HG02610 (cell line): ENCODE measurements around the gene ADCY10.

ENCODE experiments used
- ATAC-seq: cut with Tn5 transposase; IDR thresholded peaks from one replicate; pipeline ENCODE4 v1.9.1; 2021; ENCODE audit warnings: mild to moderate bottlenecking, moderate library complexity; ENCODE audit not compliant: unreplicated experiment

The ADCY10 gene

GRCh38 chr1:167928457-167928852 lies 14.5 kb upstream of the ADCY10 start:
- no peak for ATAC-seq

GRCh38 chr1:167927046-167927754 lies 13.3 kb upstream of the ADCY10 start:
- ATAC-seq = no peak

- no peak for ATAC-seq
Observed at GRCh38 chr1:167926486-167926997, 12.6 kb upstream of the ADCY10 start.

GRCh38 chr1:167924543-167925231 lies 10.8 kb upstream of the ADCY10 start:
- ATAC-seq = no peak

- no peak for ATAC-seq
Observed at GRCh38 chr1:167924102-167924501, 10.2 kb upstream of the ADCY10 start.

- no peak for ATAC-seq
Observed at GRCh38 chr1:167923324-167924056, 9.6 kb upstream of the ADCY10 start.

- ATAC-seq = no peak
Observed at GRCh38 chr1:167922611-167923074, 8.7 kb upstream of the ADCY10 start.

- ATAC-seq = no peak
Observed at GRCh38 chr1:167922023-167922422, 8.1 kb upstream of the ADCY10 start.

GRCh38 chr1:167916766-167917511 lies 3.0 kb upstream of the ADCY10 start:
- ATAC-seq = no peak

GRCh38 chr1:167915569-167915968 lies 1.6 kb upstream of the ADCY10 start:
- no peak for ATAC-seq

GRCh38 chr1:167912294-167912693 lies 1.6 kb downstream of the ADCY10 start:
- no peak for ATAC-seq

GRCh38 chr1:167911413-167911812 lies 2.5 kb downstream of the ADCY10 start:
- ATAC-seq = no peak

- no peak for ATAC-seq
Observed at GRCh38 chr1:167910530-167910929, 3.4 kb downstream of the ADCY10 start.

GRCh38 chr1:167909691-167910180 lies 4.2 kb downstream of the ADCY10 start:
- no peak for ATAC-seq

- no peak for ATAC-seq
Observed at GRCh38 chr1:167905671-167906070, 8.3 kb downstream of the ADCY10 start.

GRCh38 chr1:167905182-167905581 lies 8.8 kb downstream of the ADCY10 start:
- no peak for ATAC-seq

GRCh38 chr1:167904652-167905130 lies 9.2 kb downstream of the ADCY10 start:
- ATAC-seq = no peak

- no peak for ATAC-seq
Observed at GRCh38 chr1:167900907-167901306, 13.0 kb downstream of the ADCY10 start.

GRCh38 chr1:167899253-167899681 lies 14.7 kb downstream of the ADCY10 start:
- peak; percentile 88 for ATAC-seq

GRCh38 chr1:167898578-167899222 lies 15.2 kb downstream of the ADCY10 start:
- no peak for ATAC-seq
